GM12875 (cell line): ENCODE results near the gene CSRP1.

Experiments used
- H3K4me3 ChIP-seq: one replicate; pipeline ENCODE4 v1.5.1; 2011; ENCODE audit warnings: low read depth, low read length, control low read depth
- CTCF ChIP-seq: IDR thresholded peaks from 2 replicates; pipeline ENCODE4 v1.5.1; 2011; ENCODE audit warnings: low read depth, mild to moderate bottlenecking, control low read depth, inconsistent platforms, low read length, moderate library complexity, borderline replicate concordance; ENCODE audit not compliant: insufficient read depth

CSRP1 gene

GRCh38 chr1:201515895-201516294, 9.0 kb upstream of the CSRP1 start:
- no peak for TF ChIP-seq CTCF
- H3K4me3 ChIP-seq = no peak overlapping the region

- TF ChIP-seq CTCF = no peak
Measured at GRCh38 chr1:201515062-201515750, 8.3 kb upstream of the CSRP1 start.

GRCh38 chr1:201514466-201514865, 7.5 kb upstream of the CSRP1 start:
- TF ChIP-seq CTCF = no peak
- no peak overlapping the region for H3K4me3 ChIP-seq

More at GRCh38 chr1:201515062-201515750, 8.3 kb upstream of the CSRP1 start:
- no peak overlapping the region for H3K4me3 ChIP-seq

- no peak overlapping the region for H3K4me3 ChIP-seq
- no peak for TF ChIP-seq CTCF
Measured at GRCh38 chr1:201513498-201514243, 6.7 kb upstream of the CSRP1 start.

- no peak for TF ChIP-seq CTCF
- H3K4me3 ChIP-seq = no peak overlapping the region
Measured at GRCh38 chr1:201511941-201512539, 5.1 kb upstream of the CSRP1 start.

GRCh38 chr1:201511396-201511940, 4.5 kb upstream of the CSRP1 start:
- H3K4me3 ChIP-seq = no peak overlapping the region
- TF ChIP-seq CTCF = no peak

GRCh38 chr1:201510734-201511133, 3.8 kb upstream of the CSRP1 start:
- H3K4me3 ChIP-seq = no peak overlapping the region

More at GRCh38 chr1:201510734-201511133, 3.8 kb upstream of the CSRP1 start:
- TF ChIP-seq CTCF = no peak
